Inferior parietal cortex (tissue), 1 donor: ENCODE data around the gene RAD1.

Experiments
- DNase-seq: peaks from one replicate; pipeline ENCODE4 v3.0.0-alpha.2; 2016; ENCODE audit errors: extremely low spot score

The RAD1 gene

DNA sequence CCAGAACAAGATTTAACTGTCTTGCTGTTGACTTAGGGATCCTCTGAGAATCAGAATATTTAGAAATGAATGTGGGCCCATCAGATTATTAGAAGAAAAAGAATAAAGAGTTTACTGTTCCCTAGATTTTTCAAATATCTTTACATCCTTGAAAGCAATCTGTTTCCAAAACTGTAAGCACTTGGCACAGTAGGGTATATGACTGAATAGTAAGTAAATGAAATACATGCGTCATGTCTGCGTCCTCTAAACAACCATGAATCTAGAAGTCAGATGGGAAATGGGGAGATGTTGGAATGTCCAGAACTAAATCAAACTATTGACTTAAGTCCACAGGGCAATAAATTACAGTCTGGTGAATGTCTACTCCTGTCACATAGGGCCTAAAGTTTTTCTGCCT lies 50.2 kb downstream of the RAD1 start:
- no peak for DNase-seq

- no peak for DNase-seq
Measured at GRCh38 chr5:34863946-34864345, 51.4 kb downstream of the RAD1 start.

GRCh38 chr5:34859253-34859652 lies 56.1 kb downstream of the RAD1 start:
- no peak for DNase-seq

GRCh38 chr5:34858790-34859189 lies 56.5 kb downstream of the RAD1 start:
- DNase-seq: no peak

GRCh38 chr5:34857894-34858293 lies 57.4 kb downstream of the RAD1 start:
- no peak for DNase-seq

DNA sequence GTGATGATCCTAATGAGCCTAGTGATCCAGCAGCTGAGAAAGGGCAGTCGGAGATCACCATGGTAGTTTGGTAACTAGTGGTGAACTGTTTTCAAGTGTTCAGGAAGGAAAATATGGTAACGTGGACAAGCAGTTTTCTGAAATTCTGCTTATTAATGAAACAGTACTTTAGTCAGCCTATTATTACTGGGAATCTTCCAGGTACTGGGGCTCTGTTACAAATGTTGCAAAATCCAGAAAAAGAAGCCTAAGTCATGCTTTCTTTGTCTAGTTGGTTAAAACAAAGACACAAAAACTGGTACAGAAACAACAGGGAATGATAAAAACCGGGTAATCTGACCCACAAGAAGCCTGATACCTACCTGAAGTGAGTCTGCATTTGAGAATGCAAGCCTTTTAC lies 58.1 kb downstream of the RAD1 start:
- DNase-seq: no peak
